HG03378 (cell line): ENCODE data around the gene AIFM3.
"Not testable (repeated sequence)": the region's sequence is repeated elsewhere in the genome, so short reads cannot be mapped to it uniquely, and the experiment has no call there.

ENCODE experiments used
- ATAC-seq: cut with Tn5 transposase; IDR thresholded peaks from one replicate; pipeline ENCODE4 v1.9.1; 2021; ENCODE audit warnings: mild to moderate bottlenecking, moderate library complexity; ENCODE audit not compliant: unreplicated experiment

Gene AIFM3

DNA sequence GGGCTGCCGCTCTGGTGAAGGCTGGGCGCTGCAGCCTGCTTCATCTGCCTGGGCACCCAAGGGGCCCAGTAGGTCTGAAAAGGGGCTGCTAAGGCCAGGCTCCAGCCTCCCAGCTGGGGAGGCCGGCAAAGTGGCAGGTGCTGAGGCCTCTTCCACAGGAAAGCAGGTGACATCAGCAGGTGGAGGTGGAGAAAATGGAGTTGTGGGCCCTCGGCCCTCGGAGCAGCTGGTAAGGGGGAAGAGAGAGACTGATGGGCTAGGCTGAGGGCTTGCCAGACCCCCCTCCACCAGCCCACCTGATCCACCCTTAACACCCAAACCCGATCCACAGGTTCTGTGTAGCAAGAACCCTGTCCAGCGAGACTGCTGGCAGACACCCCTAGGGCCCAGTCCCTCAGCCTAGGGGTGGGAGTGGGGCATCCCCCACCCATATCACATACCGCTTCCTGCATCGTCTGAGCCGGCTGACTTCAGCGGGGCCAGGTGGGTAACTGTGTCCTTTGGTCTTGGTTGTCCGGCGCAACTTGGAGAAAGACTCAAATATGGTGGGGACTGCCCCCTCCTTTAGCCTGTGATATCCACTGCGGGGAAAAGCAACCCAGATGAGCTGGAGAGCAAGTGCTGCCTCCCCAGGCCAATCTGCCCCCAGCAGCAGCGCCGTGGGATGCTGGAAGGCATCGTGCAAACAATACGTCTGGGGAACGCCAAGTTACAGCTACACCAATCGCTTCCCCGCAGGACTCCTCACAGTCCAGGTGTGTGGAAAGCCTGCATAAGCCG is 33.3 kb downstream of the AIFM3 start:
- no peak for ATAC-seq

- ATAC-seq: no peak
These were observed 34.0 kb downstream of the AIFM3 start for GRCh38 chr22:21000987-21001600.

- ATAC-seq: peak; percentile 69
These were observed 34.7 kb downstream of the AIFM3 start, which contains the start of gene THAP7 for GRCh38 chr22:21001601-21002325. Gene THAP7 (minus strand): TSS chr22:21002118. CDS start chr22:21001911, 207 bp downstream.

DNA sequence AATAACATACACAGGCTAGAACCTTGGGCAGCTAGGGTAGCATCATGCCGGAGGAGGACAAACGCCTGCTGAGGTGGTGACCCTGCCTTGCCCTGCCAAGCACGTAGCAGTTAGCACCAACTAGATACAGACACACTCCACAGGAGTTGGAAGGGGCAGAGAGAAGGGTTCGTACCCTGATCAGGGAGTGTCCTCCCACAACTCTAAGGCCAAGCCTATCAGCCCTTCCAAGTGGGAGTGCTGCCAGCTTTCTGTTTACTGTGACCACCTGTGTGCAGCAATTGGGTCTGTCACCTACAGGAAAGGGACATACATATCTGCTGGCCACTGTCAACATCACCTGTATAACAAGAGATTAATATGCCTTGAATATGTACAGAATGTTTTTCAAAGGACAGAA is 36.7 kb downstream of the AIFM3 start:
- no peak for ATAC-seq

DNA sequence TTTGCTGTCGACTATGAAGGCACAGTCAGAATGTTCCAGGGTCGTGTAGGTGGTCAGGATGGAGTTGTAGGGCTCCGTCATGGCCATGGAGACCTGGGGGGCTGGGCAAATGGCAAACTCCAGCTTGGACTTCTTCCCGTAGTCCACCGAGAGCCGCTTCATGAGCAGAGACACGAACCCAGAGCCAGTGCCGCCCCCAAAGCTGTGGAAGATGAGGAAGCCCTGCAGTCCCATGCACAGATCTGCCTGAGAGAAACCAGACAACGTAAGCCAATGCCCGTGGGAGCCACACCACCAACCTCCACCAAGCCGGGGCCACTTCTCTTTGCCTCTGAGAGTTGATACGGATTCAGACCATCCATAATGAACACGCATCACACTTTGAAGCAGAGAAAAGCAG is 42.2 kb downstream of the AIFM3 start:
- not testable (repeated sequence) for ATAC-seq

DNA sequence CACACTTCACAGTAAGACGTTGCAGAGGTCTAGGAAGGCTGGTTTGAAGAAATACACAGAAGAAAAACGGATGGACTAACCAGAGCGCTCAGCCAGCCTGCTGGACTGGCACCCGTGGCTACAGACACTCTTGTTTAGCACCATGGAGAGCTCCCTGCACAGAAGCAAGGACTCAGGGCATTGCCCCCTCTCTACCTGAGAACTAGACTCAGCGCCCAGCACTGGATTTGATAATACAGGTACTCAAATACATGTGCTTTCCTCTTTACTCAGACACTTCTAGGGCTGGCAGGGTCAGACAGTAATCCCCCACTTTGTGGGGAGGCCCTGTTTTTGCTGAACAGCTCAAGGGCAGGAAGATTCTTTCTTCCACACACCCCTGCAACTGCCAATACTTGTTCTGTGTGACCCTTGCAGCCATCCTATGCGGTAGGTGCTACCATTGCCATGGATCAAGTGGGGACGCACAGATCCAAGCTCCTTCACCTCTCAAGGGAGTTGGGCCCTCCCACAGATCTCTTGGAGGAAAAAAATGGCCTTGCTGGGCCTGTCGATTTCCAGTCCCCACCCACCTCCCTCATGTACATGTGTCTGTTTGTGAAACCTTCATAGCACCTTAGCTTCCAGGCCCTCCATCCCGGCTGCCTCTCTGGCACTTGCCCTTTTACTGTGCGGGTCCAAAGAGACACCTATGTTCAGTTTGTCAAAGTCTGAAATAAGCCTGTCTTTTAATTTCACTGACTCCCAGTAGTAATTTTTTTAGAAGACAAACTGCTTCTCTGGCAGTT is 42.8 kb downstream of the AIFM3 start:
- no peak for ATAC-seq

DNA sequence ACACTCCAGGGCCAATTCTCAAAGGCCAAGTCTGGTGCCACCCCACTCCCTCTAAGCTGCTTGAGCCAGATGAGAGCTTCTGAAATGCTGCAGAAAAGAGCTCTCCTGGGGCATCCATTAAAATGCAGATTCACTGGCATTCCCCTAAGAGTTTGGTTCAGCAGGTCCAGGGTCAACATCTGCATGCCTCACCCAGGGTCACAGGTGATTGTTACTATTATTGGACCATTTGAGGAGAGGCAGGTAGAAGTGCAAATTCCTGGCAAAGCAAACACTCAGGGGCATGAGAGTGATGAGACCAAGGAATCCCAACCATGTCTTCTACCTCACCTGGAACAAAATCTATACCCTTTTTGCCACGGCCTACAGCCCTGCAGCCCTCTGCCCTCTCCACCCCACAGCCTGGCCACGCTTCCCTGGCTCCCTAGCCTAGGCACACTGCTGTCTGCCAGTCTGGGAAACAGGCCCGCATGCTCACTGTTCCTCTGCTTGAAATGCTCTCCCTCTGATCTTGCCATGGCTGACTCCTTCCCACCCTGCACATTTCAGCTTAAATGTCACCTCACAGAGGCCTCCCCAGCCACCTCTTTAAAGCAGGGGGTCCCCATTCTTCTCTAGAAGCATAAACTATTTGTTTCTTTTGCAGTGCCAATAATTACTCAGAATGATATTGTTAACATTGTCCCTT is 43.5 kb downstream of the AIFM3 start:
- ATAC-seq: no peak

DNA sequence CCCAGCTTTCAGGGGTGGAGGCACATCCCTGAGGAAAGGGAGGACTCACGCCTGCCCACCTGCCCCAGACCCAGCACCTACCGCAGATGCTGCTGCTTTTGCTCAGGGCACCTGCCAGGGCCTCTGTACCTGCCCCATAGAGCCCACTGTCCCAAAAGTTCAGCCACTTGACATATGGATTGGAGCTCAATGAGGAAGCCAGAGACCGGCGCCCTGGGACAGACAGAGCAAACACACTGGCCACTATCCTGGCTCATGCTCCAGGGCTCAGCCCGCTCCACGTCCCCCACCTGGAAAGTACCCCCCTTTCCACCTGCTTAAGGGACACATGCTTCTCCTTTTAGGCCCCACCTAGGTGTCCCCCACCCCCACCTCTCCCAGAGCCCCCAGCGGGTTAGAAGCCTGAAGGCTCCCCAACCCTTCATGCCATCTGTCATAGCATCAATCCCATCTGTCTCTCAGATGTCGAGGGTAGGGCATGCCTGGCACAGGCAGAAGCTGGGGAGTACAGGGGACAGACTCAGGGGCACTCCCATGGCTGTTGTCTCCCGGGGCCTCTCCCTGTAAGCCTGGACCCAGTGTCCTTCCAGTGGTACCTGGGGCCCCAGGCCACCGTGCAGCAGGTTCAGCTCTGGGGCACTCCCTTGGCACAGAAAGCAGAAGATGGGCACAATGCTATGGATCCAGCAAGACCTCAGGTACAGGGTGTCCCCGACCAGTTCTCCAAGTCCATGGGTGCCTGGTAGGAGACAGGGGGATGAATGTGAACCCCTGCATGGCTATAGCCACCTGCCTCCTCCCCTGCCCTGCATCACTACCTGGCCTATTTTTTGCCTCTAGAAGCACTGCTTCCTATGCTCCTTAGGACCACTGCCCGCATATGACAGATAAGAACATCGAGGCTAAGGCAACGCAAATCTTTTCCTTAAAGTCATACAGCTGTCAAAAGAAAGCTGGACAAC is 45.7 kb downstream of the AIFM3 start:
- ATAC-seq: no peak

- no peak for ATAC-seq
These were observed 46.7 kb downstream of the AIFM3 start for GRCh38 chr22:21013657-21014201.

DNA sequence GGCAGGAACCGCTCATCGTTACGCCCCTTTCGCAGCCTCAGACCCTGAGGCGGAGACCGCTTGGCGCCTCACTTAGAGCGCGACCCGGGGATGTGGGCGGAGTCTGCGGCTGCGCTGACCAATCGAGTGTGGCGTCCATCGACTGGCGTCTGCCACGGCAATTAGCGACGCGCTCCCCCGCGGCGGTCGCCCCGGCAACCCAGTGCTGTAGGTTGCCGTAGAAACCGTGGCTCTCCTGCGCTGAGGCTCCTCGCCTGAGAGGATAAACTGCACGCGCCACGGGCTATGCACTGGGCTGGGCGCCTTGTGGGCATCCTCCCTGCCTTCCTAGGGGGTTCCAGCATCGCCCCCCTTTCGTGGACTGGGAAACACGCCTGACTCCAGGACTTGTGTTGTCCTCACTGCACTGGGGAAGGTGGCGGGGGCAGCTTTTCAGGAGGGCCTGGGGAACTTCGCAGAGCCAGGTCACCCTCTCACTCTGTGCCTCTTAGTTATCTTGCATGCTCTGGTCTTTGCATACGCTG is 47.2 kb downstream of the AIFM3 start:
- ATAC-seq: peak; percentile 69

DNA sequence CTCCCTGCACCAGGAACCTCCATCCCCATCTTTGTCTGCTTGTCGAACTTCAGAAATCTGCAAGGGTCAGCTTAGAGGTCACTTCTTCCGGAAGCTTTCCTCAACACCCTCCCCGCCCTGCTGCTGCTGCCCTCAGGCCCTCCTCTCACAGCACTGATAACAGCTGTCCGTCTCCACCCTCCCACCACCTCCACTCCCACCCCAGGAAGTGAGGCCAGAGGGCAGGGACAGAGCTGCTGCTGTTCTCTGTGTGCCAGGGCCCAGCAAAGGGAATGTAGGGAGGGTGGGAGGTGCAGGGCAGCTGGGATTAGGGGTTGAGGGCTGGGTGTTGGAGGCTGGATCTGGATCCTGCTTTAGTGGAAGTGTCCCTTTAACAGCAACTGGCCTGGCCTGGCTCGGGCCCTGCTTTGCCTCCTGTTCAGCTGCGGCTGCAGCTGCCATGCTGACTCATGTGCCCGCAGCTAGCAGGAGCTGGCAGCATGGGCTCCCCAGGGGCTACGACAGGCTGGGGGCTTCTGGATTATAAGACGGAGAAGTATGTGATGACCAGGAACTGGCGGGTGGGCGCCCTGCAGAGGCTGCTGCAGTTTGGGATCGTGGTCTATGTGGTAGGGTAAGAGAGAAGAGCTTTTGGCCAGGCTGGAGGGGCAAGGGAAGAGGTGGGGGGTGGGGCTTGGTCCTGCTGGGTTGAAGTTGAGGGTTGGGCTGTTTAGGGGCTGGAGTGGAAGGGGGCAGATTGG is 47.8 kb downstream of the AIFM3 start, which contains the start of gene P2RX6:
TSS of gene P2RX6 (plus strand) at position 440 of the 740 bp plus-strand sequence. CDS start at position 450, 10 bp downstream.
- no peak for ATAC-seq

- ATAC-seq: no peak
These were observed 48.5 kb downstream of the AIFM3 start for GRCh38 chr22:21015466-21016006.

GRCh38 chr22:21016644-21017420 is 49.8 kb downstream of the AIFM3 start:
- no peak for ATAC-seq

DNA sequence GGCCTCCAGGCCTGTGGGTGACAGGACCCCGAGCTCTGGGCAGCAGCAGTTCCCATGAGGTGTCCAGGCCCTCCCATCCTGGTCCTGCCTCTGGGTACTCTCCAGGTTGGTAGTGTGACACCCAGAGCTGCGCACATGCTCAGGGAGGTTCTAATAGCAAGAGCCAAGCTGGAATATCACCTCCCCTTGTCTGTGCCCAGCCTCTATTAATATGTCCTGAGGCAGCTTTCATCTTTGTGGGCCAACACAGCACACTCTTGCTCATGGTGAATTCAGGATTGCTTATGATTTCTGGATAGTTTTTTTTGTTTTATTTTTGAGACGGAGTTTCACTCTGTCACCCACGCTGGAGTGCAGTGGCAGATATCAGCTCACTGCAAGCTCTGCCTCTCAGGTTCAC is 51.3 kb downstream of the AIFM3 start:
- ATAC-seq: no peak

- ATAC-seq: no peak
These were observed 53.9 kb downstream of the AIFM3 start for GRCh38 chr22:21020802-21021429.

DNA sequence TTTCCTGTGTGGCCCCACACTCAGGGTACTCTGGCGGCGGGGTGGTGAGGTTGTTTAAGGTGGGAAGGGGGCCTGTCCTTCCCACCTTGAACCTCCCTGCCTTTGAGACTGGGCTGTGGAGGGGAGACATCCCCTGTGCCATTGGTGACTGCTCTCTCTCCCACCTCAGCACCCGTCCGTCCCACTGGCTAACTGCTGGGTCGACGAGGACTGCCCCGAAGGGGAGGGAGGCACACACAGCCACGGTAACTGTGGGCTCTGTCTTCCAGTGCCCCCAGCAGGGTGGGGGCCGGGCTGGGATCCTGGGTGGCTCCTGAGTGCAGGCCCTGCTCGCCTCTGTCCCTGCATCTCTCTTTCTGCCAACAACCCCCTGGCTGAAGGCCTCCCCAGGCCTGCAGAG is 55.5 kb downstream of the AIFM3 start:
- no peak for ATAC-seq
